Lower lobe of right lung (tissue), 2 donors: ENCODE measurements around the gene TTF2. TPM values are rescaled to one million over a fixed set of nuclear protein-coding genes. Genes with fewer than 3 reads are reported as not detected.

Source experiments
- ATAC-seq, 2 donors: fragments of 200-7000 bp; cut with Tn5 transposase; one replicate each; pipeline ENCODE4 v1.9.1; 2020 to 2022; ENCODE audit warnings: mild to moderate bottlenecking in 2 of 2, moderate library complexity in 2 of 2
- DNase-seq: peaks from one replicate; pipeline ENCODE4 v3.0.0-alpha.2; 2020
- H3K27ac ChIP-seq: fragments of 200-600 bp; one replicate; pipeline ENCODE4 v1.8.0; 2022
- H3K27me3 ChIP-seq: fragments of 200-600 bp; one replicate; pipeline ENCODE4 v1.8.0; 2022; ENCODE audit warnings: low read depth
- H3K36me3 ChIP-seq: fragments of 200-600 bp; one replicate; pipeline ENCODE4 v1.8.0; 2022; ENCODE audit warnings: mild to moderate bottlenecking
- H3K4me1 ChIP-seq: fragments of 200-600 bp; one replicate; pipeline ENCODE4 v1.8.0; 2022
- H3K4me3 ChIP-seq: fragments of 200-600 bp; one replicate; pipeline ENCODE4 v1.8.0; 2022; ENCODE audit warnings: mild to moderate bottlenecking
- H3K9me3 ChIP-seq: fragments of 200-600 bp; one replicate; pipeline ENCODE4 v1.8.0; 2022
- intact Hi-C: fragments of 100-400 bp; cut with DNase I; formaldehyde crosslinking; loops from one replicate; pipeline ENCODE4 v1.11.0; 2022
- total RNA-seq: library from RNA; stranded (reverse); fragmentation: NEBNext Ultra II Directional; extraction: Animal tissue kit (Norgen Biotek cat#: 25700); gene quantifications from one replicate; pipeline ENCODE4 v1.2.1, GENCODE V29; 2021
- TF ChIP-seq, protein P1 (sequence below): fragments of 200-600 bp; IDR thresholded peaks from one replicate; pipeline ENCODE4 v1.8.0; 2022; ENCODE audit warnings: antibody characterized with exemption, mild to moderate bottlenecking
- donor health status: DM: no; HTN: yes; CAD: no; lungs with severe emphysema.

TTF2 gene
- total RNA-seq, 1 donor from 2014 or later = 18.0 TPM

DNA sequence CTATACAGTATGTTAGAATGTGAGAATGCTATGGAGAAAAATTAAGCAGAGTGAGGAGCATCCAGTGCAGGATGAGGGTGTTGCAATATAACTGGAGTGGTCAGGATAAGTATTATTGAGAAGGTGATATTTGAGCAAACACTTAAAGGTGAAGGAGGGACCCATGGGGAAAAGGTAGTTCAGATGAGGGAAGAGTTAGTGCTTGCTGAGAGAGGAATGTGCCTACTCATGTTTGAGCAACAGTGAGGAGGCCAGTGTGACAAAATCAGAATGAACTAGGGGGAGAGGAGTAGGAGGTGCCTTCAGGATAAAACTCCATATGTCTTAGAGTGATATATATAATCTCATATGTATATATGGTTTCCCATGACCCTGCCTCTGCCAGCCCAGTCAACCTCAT lies 67.7 kb downstream of the TTF2 start:
- Histone ChIP-seq H3K36me3 (no peaks in the 10 kb centered on the region), H3K9me3 (no peaks in the 10 kb centered on the region), H3K4me1 (peaks cover 6% of the 10 kb centered on the region), H3K27ac (no peak overlapping the region), H3K27me3 (no peaks in the 10 kb centered on the region), H3K4me3 (no peak overlapping the region)
- peak; percentile 92 to 96 for ATAC-seq
- DNase-seq = no peak
- TF ChIP-seq, protein P1, sequence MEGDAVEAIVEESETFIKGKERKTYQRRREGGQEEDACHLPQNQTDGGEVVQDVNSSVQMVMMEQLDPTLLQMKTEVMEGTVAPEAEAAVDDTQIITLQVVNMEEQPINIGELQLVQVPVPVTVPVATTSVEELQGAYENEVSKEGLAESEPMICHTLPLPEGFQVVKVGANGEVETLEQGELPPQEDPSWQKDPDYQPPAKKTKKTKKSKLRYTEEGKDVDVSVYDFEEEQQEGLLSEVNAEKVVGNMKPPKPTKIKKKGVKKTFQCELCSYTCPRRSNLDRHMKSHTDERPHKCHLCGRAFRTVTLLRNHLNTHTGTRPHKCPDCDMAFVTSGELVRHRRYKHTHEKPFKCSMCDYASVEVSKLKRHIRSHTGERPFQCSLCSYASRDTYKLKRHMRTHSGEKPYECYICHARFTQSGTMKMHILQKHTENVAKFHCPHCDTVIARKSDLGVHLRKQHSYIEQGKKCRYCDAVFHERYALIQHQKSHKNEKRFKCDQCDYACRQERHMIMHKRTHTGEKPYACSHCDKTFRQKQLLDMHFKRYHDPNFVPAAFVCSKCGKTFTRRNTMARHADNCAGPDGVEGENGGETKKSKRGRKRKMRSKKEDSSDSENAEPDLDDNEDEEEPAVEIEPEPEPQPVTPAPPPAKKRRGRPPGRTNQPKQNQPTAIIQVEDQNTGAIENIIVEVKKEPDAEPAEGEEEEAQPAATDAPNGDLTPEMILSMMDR = no peak
- intact Hi-C loops = no loop called here

DNA sequence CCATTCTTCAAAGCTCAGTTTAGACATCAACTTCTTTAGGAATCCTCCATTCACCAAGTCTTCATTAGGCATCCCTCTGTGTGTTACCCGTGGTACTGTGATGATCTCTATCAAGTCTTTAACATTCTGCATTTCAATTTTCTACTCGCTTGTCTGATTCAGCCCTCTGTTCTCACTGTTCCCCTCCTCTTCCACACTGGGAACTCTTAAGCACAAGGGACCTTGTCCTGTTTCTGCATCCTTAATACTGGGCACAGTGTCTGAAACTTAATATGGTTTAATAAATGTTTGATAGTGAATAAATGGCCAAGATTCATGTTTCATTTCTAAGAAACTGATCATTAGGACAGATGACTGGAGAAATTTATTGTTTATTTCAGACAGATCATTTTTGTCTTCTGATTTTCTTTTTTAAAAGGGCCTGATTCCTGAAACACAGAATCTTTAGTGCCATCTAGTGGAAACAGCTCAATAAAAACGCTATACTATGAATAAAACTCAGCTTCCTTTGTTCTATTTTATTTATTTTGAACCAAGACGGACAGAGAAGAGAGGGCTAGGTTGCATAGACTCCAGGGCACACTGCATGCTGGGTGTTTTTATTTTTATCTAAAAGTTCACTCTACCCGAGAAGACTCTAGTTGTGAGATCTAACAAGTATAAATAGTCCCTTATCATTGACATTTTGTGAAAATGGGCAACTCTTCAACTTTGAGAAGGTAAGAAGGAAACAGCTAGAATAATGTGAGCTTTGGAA lies 68.4 kb downstream of the TTF2 start:
- Histone ChIP-seq H3K36me3 (no peaks in the 10 kb centered on the region), H3K9me3 (no peaks in the 10 kb centered on the region), H3K27me3 (no peaks in the 10 kb centered on the region), H3K4me3 (no peak overlapping the region), H3K27ac (no peak overlapping the region), H3K4me1 (peaks cover 6% of the 10 kb centered on the region)
- intact Hi-C loops = no loop called here
- no peak for DNase-seq
- ATAC-seq = peak; percentile 52 to 76
- TF ChIP-seq, protein P1 = peak; percentile 48

DNA sequence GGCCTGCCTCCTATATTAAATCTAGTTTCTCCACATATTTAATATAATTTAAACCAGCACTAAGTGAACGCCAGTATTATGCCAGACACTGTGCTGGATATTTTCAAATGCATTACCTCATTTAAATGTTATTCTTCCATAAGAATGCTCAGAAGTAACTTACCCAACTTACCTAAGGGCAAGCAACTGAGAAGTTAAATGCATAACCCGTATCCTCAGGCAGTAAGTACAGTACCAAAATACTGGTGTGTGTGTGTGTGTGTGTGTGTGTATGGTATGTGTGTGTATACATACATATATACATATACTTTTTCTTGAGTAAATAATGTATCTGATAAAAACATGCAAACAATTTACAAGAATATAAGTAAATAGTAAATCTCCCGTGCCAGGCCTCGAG lies 70.4 kb downstream of the TTF2 start:
- TF ChIP-seq, protein P1 = no peak
- no peak overlapping the region for H3K27ac ChIP-seq
- H3K9me3 ChIP-seq = no peaks in the 10 kb centered on the region
- H3K4me1 ChIP-seq = peaks cover 6% of the 10 kb centered on the region
- DNase-seq (no peak), ATAC-seq (no peak)
- no peaks in the 10 kb centered on the region for H3K27me3 ChIP-seq
- H3K4me3 ChIP-seq = no peak overlapping the region
- no peaks in the 10 kb centered on the region for H3K36me3 ChIP-seq
- intact Hi-C loops = no loop called here

DNA sequence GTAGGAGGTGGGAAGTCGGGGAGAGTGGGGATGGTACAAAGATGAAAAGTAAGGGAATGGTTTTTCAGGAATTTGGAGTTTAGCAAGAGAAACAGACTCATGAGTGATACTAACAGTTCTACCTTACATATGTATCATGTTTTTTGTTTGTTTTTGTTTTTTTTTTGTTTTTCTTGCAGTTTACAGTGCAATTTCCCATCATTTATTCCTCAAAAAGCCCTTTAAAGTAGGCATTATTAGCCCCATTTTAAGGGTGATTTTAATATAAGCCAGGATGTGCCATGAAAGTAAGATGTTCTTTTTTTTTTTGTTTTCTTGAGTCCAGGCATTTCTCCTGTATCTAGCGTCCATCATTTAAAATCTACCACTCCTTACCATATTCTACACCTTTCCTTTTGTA lies 75.2 kb downstream of the TTF2 start:
- ATAC-seq = no peak
- no peaks in the 10 kb centered on the region for H3K27me3 ChIP-seq
- H3K27ac ChIP-seq = no peak overlapping the region
- intact Hi-C loops = no loop called here
- TF ChIP-seq, protein P1 = no peak
- no peak for DNase-seq
- no peak overlapping the region for H3K4me3 ChIP-seq
- no peaks in the 10 kb centered on the region for H3K4me1 ChIP-seq
- no peaks in the 10 kb centered on the region for H3K36me3 ChIP-seq
- no peaks in the 10 kb centered on the region for H3K9me3 ChIP-seq

DNA sequence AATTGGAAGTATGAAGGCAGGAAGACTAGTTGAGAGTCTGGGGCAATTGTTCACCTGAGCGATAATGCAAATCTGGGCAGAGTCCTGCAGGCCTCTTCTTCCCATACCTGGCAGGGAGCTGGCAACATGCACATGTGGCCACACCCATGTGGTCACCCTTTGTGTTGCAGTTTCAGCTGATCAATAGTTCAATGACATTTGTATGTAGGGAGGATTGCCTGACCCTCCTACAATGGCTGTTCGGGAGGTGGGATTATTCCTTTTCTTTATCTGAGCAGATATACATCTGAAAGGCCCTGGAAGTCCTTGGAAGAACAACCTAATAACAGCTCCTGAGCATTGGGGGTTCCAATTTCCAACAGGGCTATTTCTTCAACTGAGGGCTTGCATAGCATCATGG lies 76.6 kb downstream of the TTF2 start:
- TF ChIP-seq, protein P1 = no peak
- intact Hi-C loops = no loop called here
- ATAC-seq (no peak), DNase-seq (no peak)
- no peaks in the 10 kb centered on the region for H3K27me3 ChIP-seq
- H3K36me3 ChIP-seq = no peaks in the 10 kb centered on the region
- no peaks in the 10 kb centered on the region for H3K9me3 ChIP-seq
- no peaks in the 10 kb centered on the region for H3K4me1 ChIP-seq
- no peak overlapping the region for H3K27ac ChIP-seq
- H3K4me3 ChIP-seq = no peak overlapping the region
